HCEC 1CT (cell line): ENCODE data around the gene CASK.
"Not testable (repeated sequence)": the region's sequence is repeated elsewhere in the genome, so short reads cannot be mapped to it uniquely, and the experiment has no call there.

Experiments used
- DNase-seq: peaks from one replicate; pipeline ENCODE4 v3.0.0-alpha.2; 2017

The CASK gene

GRCh38 chrX:41608244-41608643 lies 315.1 kb downstream of the CASK start:
- DNase-seq = no peak

- DNase-seq = no peak
These were observed 316.0 kb downstream of the CASK start for GRCh38 chrX:41607264-41607832.

- DNase-seq = not testable (repeated sequence)
These were observed 317.3 kb downstream of the CASK start for GRCh38 chrX:41606057-41606456.

- no peak for DNase-seq
These were observed 318.4 kb downstream of the CASK start for GRCh38 chrX:41604766-41605543.

- no peak for DNase-seq
These were observed 319.2 kb downstream of the CASK start for GRCh38 chrX:41604177-41604576.

- no peak for DNase-seq
These were observed 319.8 kb downstream of the CASK start for GRCh38 chrX:41603596-41603995.

- DNase-seq = no peak
These were observed 320.5 kb downstream of the CASK start for GRCh38 chrX:41602816-41603345.

GRCh38 chrX:41600291-41600690 lies 323.1 kb downstream of the CASK start:
- DNase-seq = peak; percentile 13

- DNase-seq = no peak
These were observed 323.8 kb downstream of the CASK start for GRCh38 chrX:41599507-41599906.

GRCh38 chrX:41596596-41596995 lies 326.8 kb downstream of the CASK start:
- no peak for DNase-seq

GRCh38 chrX:41594634-41595033 lies 328.7 kb downstream of the CASK start:
- no peak for DNase-seq

GRCh38 chrX:41591906-41592305 lies 331.4 kb downstream of the CASK start:
- DNase-seq = no peak

GRCh38 chrX:41590641-41591040 lies 332.7 kb downstream of the CASK start:
- DNase-seq = no peak

GRCh38 chrX:41589634-41590270 lies 333.6 kb downstream of the CASK start:
- no peak for DNase-seq

GRCh38 chrX:41588271-41588670 lies 335.1 kb downstream of the CASK start:
- DNase-seq = no peak

- peak; percentile 15 for DNase-seq
These were observed 342.8 kb downstream of the CASK start for GRCh38 chrX:41580423-41581064.

- DNase-seq = no peak
These were observed 359.5 kb downstream of the CASK start for GRCh38 chrX:41563876-41564275.

GRCh38 chrX:41561045-41561444 lies 362.3 kb downstream of the CASK start:
- peak; percentile 76 for DNase-seq

GRCh38 chrX:41559235-41560052 lies 363.9 kb downstream of the CASK start:
- peak; percentile 26 for DNase-seq

GRCh38 chrX:41558531-41558930 lies 364.8 kb downstream of the CASK start:
- DNase-seq = peak; percentile 9

- no peak for DNase-seq
These were observed 366.4 kb downstream of the CASK start for GRCh38 chrX:41556958-41557357.

GRCh38 chrX:41553688-41554087 lies 369.7 kb downstream of the CASK start:
- no peak for DNase-seq

GRCh38 chrX:41548411-41548810 lies 374.9 kb downstream of the CASK start:
- DNase-seq = no peak
